Stimulated activated CD4-positive, alpha-beta T cell treated with anti-CD3 and anti-CD28 coated beads, Interleukin-12 subunit alpha, Interleukin-12 subunit beta, amount 100 ng/mL, for 48 hours (primary cell): ENCODE results near the gene ADGRV1.
A peak's percentile ranks its signal among the peaks of the same experiment; 100 is the strongest.

Experiments
- DNase-seq, 3 donors: peaks; one replicate each; pipeline ENCODE4 v3.0.0-alpha.2; 2020; ENCODE audit warnings: low read depth in 2 of 3, low spot score in 1 of 3

ADGRV1 gene

DNA sequence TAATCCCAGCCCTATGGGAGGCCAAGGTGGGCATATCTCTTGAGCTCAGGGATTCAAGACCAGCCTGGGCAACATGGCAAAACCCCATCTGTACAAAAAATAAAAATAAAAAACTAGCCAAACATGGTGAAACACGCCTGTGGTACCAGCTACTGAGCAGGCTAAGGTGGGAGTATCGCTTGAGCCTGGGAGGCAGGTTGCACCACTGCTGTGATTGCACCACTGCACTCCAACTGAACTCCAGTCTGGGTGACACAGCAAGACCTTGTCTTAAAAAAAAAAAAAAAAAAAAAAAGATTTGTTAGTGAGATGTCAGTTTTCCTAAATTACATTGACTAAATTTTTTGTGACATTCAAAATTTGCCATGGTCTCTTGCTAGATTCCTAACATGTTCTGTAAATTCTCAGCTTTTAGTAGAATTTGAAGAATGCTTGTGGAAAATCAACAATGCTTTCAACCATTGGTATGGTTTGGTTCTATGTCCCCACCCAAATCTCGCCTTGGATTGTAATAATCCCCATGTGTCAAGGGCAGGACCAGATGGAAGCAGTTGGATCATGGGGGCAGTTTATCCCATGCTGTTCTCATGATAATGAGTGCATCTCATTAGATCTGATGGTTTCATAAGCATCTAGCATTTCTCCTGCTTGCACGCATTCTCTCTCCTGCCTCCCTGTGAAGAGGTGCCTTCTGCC, 588.5 kb downstream of the ADGRV1 start:
- no peak for DNase-seq

DNA sequence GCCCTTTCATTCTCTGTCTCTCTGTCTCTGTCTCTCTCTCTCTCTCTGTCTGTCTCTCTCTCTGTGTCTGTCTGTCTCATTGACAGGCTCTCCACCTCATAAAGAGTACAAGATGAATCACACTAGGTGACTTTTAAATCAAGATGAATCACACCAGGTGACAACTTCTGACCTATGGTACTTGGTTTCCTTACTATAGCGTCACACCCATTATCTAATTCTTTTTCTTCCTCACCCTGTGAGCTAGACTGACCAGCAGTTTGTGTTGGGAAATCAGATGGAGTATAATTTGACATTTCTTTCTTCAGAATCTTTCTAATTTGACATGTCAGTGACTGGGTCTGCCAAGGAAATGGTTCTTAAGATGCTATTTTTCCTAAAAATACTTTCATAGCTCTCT, 591.6 kb downstream of the ADGRV1 start:
- DNase-seq = no peak

- DNase-seq = no peak
Measured at GRCh38 chr5:91150636-91151035, 592.0 kb downstream of the ADGRV1 start.

DNA sequence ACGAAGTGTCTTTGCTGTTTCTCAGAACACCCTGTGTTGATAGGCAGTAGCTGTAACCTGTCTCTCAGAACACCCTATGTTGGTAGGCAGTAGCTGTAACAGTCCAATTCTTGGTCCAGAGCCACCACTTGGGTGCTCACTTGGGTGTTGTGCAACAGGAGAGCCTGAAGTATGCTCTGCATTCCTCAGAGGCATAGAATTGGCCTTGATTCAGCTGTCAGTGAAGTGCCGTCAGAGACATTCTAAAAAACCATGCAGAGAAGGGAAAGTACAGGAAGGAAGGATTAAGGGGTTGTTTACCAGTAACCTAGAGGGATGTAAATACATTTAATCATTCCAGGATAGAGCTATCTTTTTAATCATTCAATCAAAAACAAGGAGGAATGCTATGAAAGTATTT, 593.4 kb downstream of the ADGRV1 start:
- DNase-seq = no peak

GRCh38 chr5:91154338-91154737, 595.7 kb downstream of the ADGRV1 start:
- no peak for DNase-seq

GRCh38 chr5:91155274-91155673, 596.7 kb downstream of the ADGRV1 start:
- no peak for DNase-seq

GRCh38 chr5:91156242-91156641, 597.6 kb downstream of the ADGRV1 start:
- DNase-seq = no peak

DNA sequence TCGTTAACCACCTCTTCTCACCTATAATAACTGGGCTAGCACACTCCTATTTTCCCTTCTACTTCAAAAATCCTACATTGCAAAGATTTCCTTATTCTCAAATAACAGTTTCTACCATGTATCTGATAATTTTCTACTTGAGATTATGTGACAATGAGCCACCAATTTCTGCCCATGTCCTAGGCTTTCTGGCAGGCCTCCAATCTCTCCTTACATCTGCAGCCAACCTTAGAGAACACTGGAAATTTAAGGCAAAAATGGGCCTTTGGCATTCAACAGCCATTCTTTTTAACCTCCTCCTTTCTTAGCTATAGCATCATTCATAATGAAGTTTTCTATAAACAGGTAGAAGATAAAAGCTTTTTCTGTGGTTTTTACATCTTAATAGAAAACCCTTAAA, 599.4 kb downstream of the ADGRV1 start:
- DNase-seq = no peak

- no peak for DNase-seq
Measured at GRCh38 chr5:91159647-91160046, 601.0 kb downstream of the ADGRV1 start.

DNA sequence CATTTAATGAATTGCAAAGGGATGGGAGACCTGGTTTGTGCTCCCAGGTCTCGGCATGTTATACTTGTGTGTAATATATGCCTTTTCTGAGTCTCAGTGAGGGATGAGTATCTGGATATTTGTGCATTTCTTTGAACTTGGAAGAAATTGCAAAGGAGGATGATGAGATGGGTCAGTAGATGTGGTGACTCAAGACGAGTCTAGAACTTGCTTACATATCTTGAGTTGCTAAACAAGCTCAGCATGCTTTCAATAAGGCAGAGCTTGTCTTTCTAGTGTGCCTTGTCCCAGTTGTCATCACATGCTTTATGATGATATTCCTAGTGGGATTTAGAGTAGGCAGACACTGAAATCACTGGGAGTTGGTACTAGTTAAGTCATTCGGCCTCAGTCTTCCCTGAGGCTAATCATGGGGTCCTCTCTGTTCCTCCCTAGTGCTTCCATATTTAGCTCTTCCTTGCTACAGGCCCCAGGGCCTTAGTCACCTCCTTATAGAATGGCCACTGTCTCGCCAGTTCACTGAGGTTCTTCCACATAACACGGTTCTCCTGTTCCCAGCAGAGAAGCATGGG, 602.2 kb downstream of the ADGRV1 start:
- no peak for DNase-seq

DNA sequence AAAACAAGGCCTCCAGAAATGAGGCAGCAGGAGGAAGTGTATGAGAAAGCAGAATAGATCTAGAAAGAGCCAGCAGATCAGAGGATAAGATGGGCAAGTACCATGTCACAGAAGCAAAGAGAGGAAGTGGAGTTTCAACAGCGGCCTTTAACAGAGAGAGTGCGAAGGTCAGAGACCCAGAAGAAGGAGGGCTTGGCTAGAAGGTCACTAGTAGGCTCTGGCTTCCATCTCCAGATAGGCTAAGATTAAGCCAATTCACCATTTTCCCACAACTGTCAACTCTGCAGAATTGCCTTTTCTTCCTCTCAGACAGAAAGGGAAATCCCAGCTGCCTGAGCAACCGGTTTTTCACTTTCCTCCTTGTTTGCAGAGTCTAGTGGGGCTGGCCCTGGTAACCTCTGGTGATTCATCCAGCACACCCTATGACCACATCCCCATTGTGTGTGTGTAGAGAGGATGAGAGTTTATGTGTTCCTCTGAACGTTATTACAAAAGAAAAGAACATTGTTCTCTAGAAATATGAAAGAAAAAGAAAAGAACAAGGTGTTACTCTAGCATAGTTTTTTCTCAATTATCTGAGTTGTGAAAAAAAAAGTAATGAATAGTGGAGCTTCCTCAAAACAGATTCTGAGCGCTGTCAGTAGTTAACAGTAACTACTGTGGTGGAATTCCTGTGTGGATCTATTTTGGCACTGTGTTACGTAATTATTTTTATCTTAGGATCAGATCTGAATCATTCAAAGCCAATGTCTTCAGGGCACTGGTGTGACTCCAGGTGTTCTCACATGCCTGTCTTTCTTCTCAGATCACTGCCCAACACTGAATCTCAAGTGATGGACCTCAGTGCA, 604.2 kb downstream of the ADGRV1 start:
- DNase-seq = peak; percentile 58 to 61 (median 58)

DNA sequence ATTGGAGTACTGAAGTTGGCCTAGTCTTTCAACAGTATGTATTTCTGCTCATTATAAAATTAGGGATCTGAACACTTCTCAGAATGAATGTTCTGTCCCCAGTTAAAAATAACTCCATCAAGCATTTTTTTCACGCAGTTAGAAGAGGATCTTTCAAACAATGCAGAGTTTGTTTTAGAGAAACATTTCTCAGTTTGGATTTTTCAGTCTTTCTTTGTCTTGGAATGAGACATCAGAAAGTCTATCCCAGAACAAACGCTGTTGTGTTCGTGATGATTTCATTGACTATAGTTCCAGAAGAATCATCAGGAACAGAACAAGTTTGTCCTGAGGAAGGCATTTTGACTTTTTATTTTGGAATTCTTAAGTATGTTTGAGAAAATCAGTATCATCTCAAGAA, 605.8 kb downstream of the ADGRV1 start:
- no peak for DNase-seq

- no peak for DNase-seq
Measured at GRCh38 chr5:91166059-91166807, 607.6 kb downstream of the ADGRV1 start.

GRCh38 chr5:91168859-91169258, 610.3 kb downstream of the ADGRV1 start:
- no peak for DNase-seq

GRCh38 chr5:91170266-91170665, 611.7 kb downstream of the ADGRV1 start:
- DNase-seq = no peak

- no peak for DNase-seq
Measured at GRCh38 chr5:91171322-91171721, 612.7 kb downstream of the ADGRV1 start.

DNA sequence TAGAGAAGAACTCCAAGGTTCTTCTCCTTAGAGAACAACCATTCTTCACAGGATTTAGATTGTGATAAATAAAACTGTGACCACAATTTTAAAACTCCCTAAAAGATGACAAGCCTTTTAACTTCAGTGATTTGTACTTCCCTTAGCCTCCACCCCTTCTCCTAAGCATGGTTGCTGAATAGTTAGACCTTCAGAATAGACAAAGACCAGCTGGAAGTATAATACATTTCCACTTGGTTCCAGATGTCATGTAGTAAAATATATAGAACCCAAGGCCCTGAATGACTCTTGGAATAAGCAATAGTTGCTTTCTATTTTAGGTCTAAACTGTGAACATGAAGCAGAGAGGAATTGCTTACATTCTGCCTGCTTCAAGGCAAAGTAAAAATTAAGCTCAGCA, 615.8 kb downstream of the ADGRV1 start:
- no peak for DNase-seq

GRCh38 chr5:91175708-91176107, 617.1 kb downstream of the ADGRV1 start:
- no peak for DNase-seq

GRCh38 chr5:91176288-91177016, 617.9 kb downstream of the ADGRV1 start:
- DNase-seq = no peak

- no peak for DNase-seq
Measured at GRCh38 chr5:91177085-91177484, 618.5 kb downstream of the ADGRV1 start.

DNA sequence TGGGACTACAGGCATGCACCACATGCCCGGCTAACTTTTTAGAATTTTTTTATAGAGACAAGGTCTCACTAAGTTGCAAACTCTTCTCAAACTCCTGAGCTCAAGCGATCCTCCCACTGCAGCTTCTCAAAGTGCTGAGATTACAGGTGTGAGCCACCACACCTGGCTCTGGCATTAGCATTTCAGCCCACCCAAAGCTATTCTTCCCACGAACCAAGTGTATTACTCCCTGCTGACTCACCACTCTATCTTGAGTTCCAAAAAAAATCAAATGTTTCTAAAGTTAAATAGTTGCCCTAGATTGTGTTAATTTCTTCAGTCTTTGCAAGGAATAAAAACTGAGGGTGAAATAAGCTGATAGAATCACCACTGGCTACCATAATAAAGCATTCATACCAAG, 619.0 kb downstream of the ADGRV1 start:
- no peak for DNase-seq
